Endothelial cell of umbilical vein (primary cell): ENCODE measurements around the gene BCL3. TPM values are rescaled to one million over a fixed set of nuclear protein-coding genes. Genes with fewer than 3 reads are reported as not detected.

Experiments used
- BruUV-seq: library from RNA; stranded (reverse); fragments of 400-500 nt; replicated peaks from 2 replicates; lab custom pipeline; 2021; lab: Mats Ljungman, UMichigan
- CTCF ChIA-PET: fragments of 300-600, 350-600 bp; sonication (Branson Sonifier 250); formaldehyde crosslinking; loops from one replicate; lab custom pipeline; 2021; ENCODE audit warnings: antibody characterized with exemption, inconsistent platforms; lab: Charles Lee
- POLR2A ChIA-PET: fragments of 300-600, 350-600 bp; sonication (Branson Sonifier 250); formaldehyde crosslinking; loops from one replicate; lab custom pipeline; 2021; ENCODE audit warnings: antibody characterized with exemption, inconsistent platforms; lab: Charles Lee
- DNase-seq: peaks from one replicate; pipeline ENCODE4 v3.0.0-alpha.2; 2011; ENCODE audit warnings: low read depth, low spot score
- FAIRE-seq: peaks from 2 replicates; lab custom pipeline; 2011; peaks lifted over from hg19 to GRCh38; lab: Jason Lieb, UNC
- H2AFZ ChIP-seq: 2 replicates; pipeline ENCODE4 v1.6.0; 2012; ENCODE audit warnings: low read depth, low read length, control low read depth, inconsistent platforms
- H3K27ac ChIP-seq: 2 replicates; pipeline ENCODE4 v1.5.1; 2011; ENCODE audit warnings: low read depth, mild to moderate bottlenecking, control low read depth, low read length, moderate library complexity; ENCODE audit not compliant: insufficient read depth
- H3K27me3 ChIP-seq, 2 experiments: 2 replicates each; pipeline versions ENCODE4 v1.6.0 to v1.6.1; 2011; ENCODE audit warnings: low read length in 2 of 2, mixed read lengths in 1 of 2; ENCODE audit not compliant: control insufficient read depth in 2 of 2, insufficient read depth in 2 of 2
- H3K36me3 ChIP-seq, 2 experiments: 2 replicates in 1 of 2; 3 replicates in 1 of 2; pipeline ENCODE4 v1.5.1; 2011; ENCODE audit warnings: low read length in 2 of 2, mild to moderate bottlenecking in 1 of 2, moderate library complexity in 1 of 2; ENCODE audit not compliant: control insufficient read depth in 2 of 2, insufficient read depth in 2 of 2; ENCODE audit errors: extremely low read depth in 1 of 2
- H3K4me1 ChIP-seq: 3 replicates; pipeline ENCODE4 v1.5.1; 2011; ENCODE audit warnings: mild to moderate bottlenecking, low read length; ENCODE audit not compliant: control insufficient read depth, insufficient read depth; ENCODE audit errors: extremely low read depth
- H3K4me2 ChIP-seq: 2 replicates; pipeline ENCODE4 v1.6.1; 2011; ENCODE audit warnings: low read length, control low read depth, mixed read lengths; ENCODE audit not compliant: insufficient read depth
- H3K4me3 ChIP-seq, 3 experiments: fragments of 200-600 bp in 1 of 3; sonication (generic), shearing (Covaris generic) in 1 of 3; replicated peaks in 1 of 3; 2 replicates each; pipeline ENCODE4 v1.5.1; 2011 to 2016; ENCODE audit warnings: control low read depth in 3 of 3, low read length in 3 of 3, mild to moderate bottlenecking in 2 of 3, inconsistent platforms in 1 of 3, low read depth in 1 of 3, moderate library complexity in 1 of 3; ENCODE audit not compliant: insufficient read depth in 1 of 3
- H3K79me2 ChIP-seq: 2 replicates; pipeline ENCODE4 v1.6.0; 2012; ENCODE audit warnings: low read length, inconsistent platforms; ENCODE audit not compliant: control insufficient read depth, insufficient read depth
- H3K9ac ChIP-seq: replicated peaks from 2 replicates; pipeline ENCODE3; 2011; ENCODE audit warnings: low read length, control low read depth; ENCODE audit not compliant: insufficient read depth; ENCODE audit errors: extremely low read depth
- H3K9me1 ChIP-seq: replicated peaks from 3 replicates; pipeline ENCODE4 v1.6.0; 2011; ENCODE audit warnings: mild to moderate bottlenecking, low read length; ENCODE audit not compliant: control insufficient read depth, insufficient read depth; ENCODE audit errors: extremely low read depth
- H3K9me3 ChIP-seq: replicated peaks from 2 replicates; pipeline ENCODE4 v1.5.1; 2012; ENCODE audit warnings: low read length, inconsistent platforms; ENCODE audit not compliant: control insufficient read depth, insufficient read depth
- H4K20me1 ChIP-seq: replicated peaks from 2 replicates; pipeline ENCODE3; 2011; ENCODE audit warnings: mild to moderate bottlenecking, low read length; ENCODE audit not compliant: control insufficient read depth, insufficient read depth; ENCODE audit errors: extremely low read depth
- EZH2 ChIP-seq: IDR thresholded peaks from 2 replicates; pipeline ENCODE4 v1.6.1; 2012; ENCODE audit warnings: borderline replicate concordance, low read depth, mild to moderate bottlenecking, moderate library complexity, low read length, inconsistent platforms; ENCODE audit not compliant: severe bottlenecking
- FOS ChIP-seq: IDR thresholded peaks from 2 replicates; pipeline ENCODE4 v1.6.1; 2011; ENCODE audit warnings: mild to moderate bottlenecking, low read length, moderate library complexity, borderline replicate concordance; ENCODE audit not compliant: insufficient read depth
- GATA2 ChIP-seq: IDR thresholded peaks from 2 replicates; pipeline ENCODE4 v1.7.0; 2011; ENCODE audit warnings: low read depth, mild to moderate bottlenecking, moderate library complexity, mixed read lengths, low read length; ENCODE audit not compliant: insufficient read length, insufficient read depth
- JUN ChIP-seq: IDR thresholded peaks from 2 replicates; pipeline ENCODE4 v1.6.1; 2011; ENCODE audit warnings: borderline replicate concordance, low read depth; ENCODE audit not compliant: insufficient read length, insufficient read depth
- MAX ChIP-seq: IDR thresholded peaks from 2 replicates; pipeline ENCODE4 v1.6.1; 2011; ENCODE audit not compliant: insufficient read depth, insufficient read length
- MYC ChIP-seq: IDR thresholded peaks from one replicate; pipeline ENCODE4 v1.6.1; 2011; ENCODE audit warnings: mild to moderate bottlenecking, low read depth, low read length
- POLR2A ChIP-seq: IDR thresholded peaks from 2 replicates; pipeline ENCODE4 v1.6.1; 2012; ENCODE audit warnings: low read depth, mild to moderate bottlenecking, control low read depth, low read length
- POLR2AphosphoS5 ChIP-seq: IDR thresholded peaks from 2 replicates; pipeline ENCODE4 v1.6.1; 2012; ENCODE audit warnings: low read depth, mild to moderate bottlenecking, control low read depth, low read length, moderate library complexity; ENCODE audit not compliant: insufficient read depth
- dilution Hi-C: fragments of 300-500 bp; cut with MboI; formaldehyde crosslinking; loops from one replicate; pipeline ENCODE4 v1.15.0; 2019; ENCODE audit warnings: low sequenced_read_pairs; ENCODE audit not compliant: extremely low pct_ligation_motif_present
- intact Hi-C: fragments of 100-400 bp; cut with micrococcal nuclease; formaldehyde crosslinking; loops from one replicate; pipeline ENCODE4 v1.10.0; 2022
- polyA plus RNA-seq, 4 experiments: library from polyadenylated mRNA; depleted of rRNA in 3 of 4; stranded (reverse) in 3 of 4; unstranded in 1 of 4; fragments of >200 nt; gene quantifications; 2 replicates each; pipeline versions ENCODE4 v1.2.1 to v1.2.3, GENCODE V29; 2011 to 2012; ENCODE audit warnings: missing spikeins in 1 of 4
- total RNA-seq: library from RNA; stranded (reverse); gene quantifications from 2 replicates; pipeline ENCODE4 v1.2.3, GENCODE V29; 2021
- TF ChIP-seq, protein P1 (sequence below), 2 donors: IDR thresholded peaks; 1 replicate in 1 of 2; 2 replicates in 1 of 2; pipeline ENCODE4 v1.5.1; 2011; ENCODE audit warnings: low read length in 2 of 2, mild to moderate bottlenecking in 2 of 2, moderate library complexity in 2 of 2, control low read depth in 1 of 2, inconsistent platforms in 1 of 2, low read depth in 1 of 2; ENCODE audit not compliant: insufficient read depth in 1 of 2; ENCODE audit errors: extremely low read depth in 1 of 2

Gene BCL3
- total and polyA plus RNA-seq, 2 donors (not counting 3 experiments of a cell fraction or from before 2014, with no cell fraction given) = 11.0 to 26.9 TPM

DNA sequence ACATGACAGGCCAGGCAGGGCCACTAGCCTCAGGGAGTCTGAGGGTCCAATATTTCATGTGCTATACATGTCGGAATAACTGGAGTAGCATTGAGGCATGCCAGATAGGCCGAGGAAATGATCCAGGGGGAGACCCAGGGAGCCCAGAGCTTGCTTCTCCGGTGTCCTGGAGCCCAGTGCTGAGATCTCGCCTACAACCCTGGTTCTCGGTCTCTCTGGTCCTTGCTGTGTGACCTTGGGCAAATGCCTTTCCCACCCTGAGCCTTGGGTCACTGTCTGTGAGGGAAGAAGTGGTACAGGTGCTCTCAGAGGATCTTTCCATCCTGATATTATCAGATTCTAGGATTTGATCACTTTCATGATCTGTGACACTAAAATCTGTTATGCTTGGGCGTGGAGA is 40.5 kb downstream of the BCL3 start:
- Histone ChIP-seq H2AFZ (no peak overlapping the region), H3K9ac (no peak overlapping the region), H3K4me1 (no peaks in the 10 kb centered on the region), H3K27me3 (no peaks in the 10 kb centered on the region), H3K9me3 (no peaks in the 10 kb centered on the region), H3K36me3 (no peaks in the 10 kb centered on the region), H3K27ac (no peak overlapping the region), H3K4me2 (no peak overlapping the region), H3K9me1 (no peaks in the 10 kb centered on the region), H3K79me2 (no peaks in the 10 kb centered on the region), H3K4me3 (no peak overlapping the region), H4K20me1 (no peaks in the 10 kb centered on the region)
- no peak for DNase-seq
- intact Hi-C loops (no loop called here), dilution Hi-C loops (no loop called here)
- no peak for FAIRE-seq
- ChIA-PET POLR2A (no interaction called here), CTCF (interaction anchor here (1.1 to 1.6 kb wide), 2 partner anchors 55 to 218 kb away, joined by 3 to 5 read pairs; no protein-coding TSS in a partner anchor)
- no TSS peak for BruUV-seq
- TF ChIP-seq JUN = no peak
- TF ChIP-seq, protein P1, sequence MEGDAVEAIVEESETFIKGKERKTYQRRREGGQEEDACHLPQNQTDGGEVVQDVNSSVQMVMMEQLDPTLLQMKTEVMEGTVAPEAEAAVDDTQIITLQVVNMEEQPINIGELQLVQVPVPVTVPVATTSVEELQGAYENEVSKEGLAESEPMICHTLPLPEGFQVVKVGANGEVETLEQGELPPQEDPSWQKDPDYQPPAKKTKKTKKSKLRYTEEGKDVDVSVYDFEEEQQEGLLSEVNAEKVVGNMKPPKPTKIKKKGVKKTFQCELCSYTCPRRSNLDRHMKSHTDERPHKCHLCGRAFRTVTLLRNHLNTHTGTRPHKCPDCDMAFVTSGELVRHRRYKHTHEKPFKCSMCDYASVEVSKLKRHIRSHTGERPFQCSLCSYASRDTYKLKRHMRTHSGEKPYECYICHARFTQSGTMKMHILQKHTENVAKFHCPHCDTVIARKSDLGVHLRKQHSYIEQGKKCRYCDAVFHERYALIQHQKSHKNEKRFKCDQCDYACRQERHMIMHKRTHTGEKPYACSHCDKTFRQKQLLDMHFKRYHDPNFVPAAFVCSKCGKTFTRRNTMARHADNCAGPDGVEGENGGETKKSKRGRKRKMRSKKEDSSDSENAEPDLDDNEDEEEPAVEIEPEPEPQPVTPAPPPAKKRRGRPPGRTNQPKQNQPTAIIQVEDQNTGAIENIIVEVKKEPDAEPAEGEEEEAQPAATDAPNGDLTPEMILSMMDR (IDR thresholded peaks at IDR 0.05; ENCODE audit: extremely low read depth in 1 of 2, insufficient read depth in 1 of 2, low read depth in 1 of 2, low read length in 2 of 2) = no peak
- no peak for TF ChIP-seq MAX
- TF ChIP-seq POLR2A = no peak
- TF ChIP-seq GATA2 = no peak
- TF ChIP-seq MYC = no peak
- no peak for TF ChIP-seq FOS
- TF ChIP-seq POLR2AphosphoS5 = no peak
- TF ChIP-seq EZH2 = no peak
